Measurements from ENCODE around the gene COL4A5. TPM values are rescaled to one million over a fixed set of nuclear protein-coding genes. Genes with fewer than 3 reads are reported as not detected.

Gene COL4A5
- total and polyA plus RNA-seq, 2 of the 8 experiments (the other 6 are each of a cell fraction or from before 2014, with no cell fraction given): 24.9 to 30.2 TPM

DNA sequence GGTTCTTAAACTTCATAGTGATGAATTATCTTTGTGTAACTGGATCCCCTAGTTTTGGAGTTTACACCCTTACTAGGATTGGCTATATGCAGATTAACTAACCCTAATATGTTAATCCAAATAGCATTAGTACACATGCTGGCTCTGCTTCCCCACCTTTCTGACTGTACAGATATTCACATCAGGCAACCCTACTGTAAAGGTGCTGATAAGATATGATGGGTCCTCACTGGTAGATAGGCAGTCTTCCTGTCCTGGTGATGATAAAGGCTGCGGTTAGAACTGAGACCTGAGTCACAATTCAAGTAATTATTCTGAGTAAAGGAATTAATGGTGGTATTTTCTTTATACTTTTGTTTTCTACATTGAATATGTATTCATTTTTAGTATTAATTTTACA lies 118.6 kb downstream of the COL4A5 start:
- Histone ChIP-seq H3K23me2 (ENCODE audit: low read depth, low read length) (no peaks in the 10 kb centered on the region), H2AK5ac (ENCODE audit: low read depth, low read length) (no peak overlapping the region), H2BK15ac (ENCODE audit: low read length) (no peak overlapping the region), H3K14ac (ENCODE audit: insufficient read length) (no peak overlapping the region), H3K27ac (ENCODE audit: low read depth, low read length) (no peak overlapping the region), H3K4me3 (ENCODE audit: extremely low read depth in 1 of 4, insufficient read depth in 2 of 4, low read depth in 3 of 4, low read length in 4 of 4) (no peak overlapping the region), H4K91ac (replicated peaks; ENCODE audit: insufficient read length, low read length) (no peak overlapping the region), H2BK12ac (ENCODE audit: low read depth, low read length) (no peak overlapping the region), H3K4me2 (ENCODE audit: insufficient read depth in 1 of 2, low read depth in 2 of 2, low read length in 2 of 2) (no peak overlapping the region), H2BK5ac (ENCODE audit: low read depth, low read length) (no peak overlapping the region), H4K20me1 (replicated peaks in 1 of 2; ENCODE audit: control insufficient read depth in 1 of 2, insufficient read depth in 2 of 2, low read length in 2 of 2) (no peaks in the 10 kb centered on the region), H3K36me3 (ENCODE audit: control insufficient read depth in 2 of 4, insufficient read depth in 4 of 4, low read length in 3 of 4) (peaks cover 0 to 9% (median 0%) of the 10 kb centered on the region in 4 experiments; a peak in 1 of 8 replicates), H3K27me3 (replicated peaks in 1 of 4; ENCODE audit: control insufficient read depth in 3 of 4, extremely low read depth in 1 of 4, insufficient read depth in 3 of 4, low read length in 3 of 4) (no peaks in the 10 kb centered on the region), H3K18ac (ENCODE audit: extremely low read depth, low read length) (no peak overlapping the region), H3K4me1 (replicated peaks in 1 of 4; ENCODE audit: control insufficient read depth in 3 of 4, insufficient read depth in 4 of 4, low read length in 3 of 4) (no peaks in the 10 kb centered on the region), H2BK20ac (ENCODE audit: low read length) (no peak overlapping the region), H3K79me2 (ENCODE audit: control insufficient read depth in 1 of 2, insufficient read depth in 2 of 2, low read length in 2 of 2) (no peaks in the 10 kb centered on the region), H2BK120ac (replicated peaks; ENCODE audit: low read depth, low read length) (no peak overlapping the region), H4K5ac (ENCODE audit: insufficient read length, low read depth, low read length) (no peak overlapping the region), H2AFZ (ENCODE audit: low read length) (no peak overlapping the region), H3K9me3 (ENCODE audit: insufficient read depth in 2 of 2, low read depth in 1 of 2, low read length in 1 of 2) (no peaks in the 10 kb centered on the region), H3K56ac (replicated peaks; ENCODE audit: insufficient read length, low read depth, low read length) (no peak overlapping the region), H3K9ac (replicated peaks in 1 of 4; ENCODE audit: extremely low read depth in 1 of 4, low read depth in 3 of 4, low read length in 3 of 4) (no peak overlapping the region), H4K8ac (ENCODE audit: extremely low read depth, insufficient read depth, low read length) (no peak overlapping the region), H3K4ac (replicated peaks; ENCODE audit: insufficient read length, low read depth, low read length) (no peak overlapping the region), H3K23ac (ENCODE audit: insufficient read length) (no peak overlapping the region), H3K79me1 (ENCODE audit: low read depth, low read length) (no peaks in the 10 kb centered on the region)
- DNase-seq (ENCODE audit: low read depth in 1 of 2, low spot score in 2 of 2): no peak
- WGBS, 2 experiments (ENCODE audit: extremely low coverage in 1 of 2, insufficient coverage in 1 of 2, insufficient read length in 1 of 2, insufficient replicate concordance in 2 of 2, low coverage in 1 of 2, low lambda C conversion rate in 2 of 2, missing lambda C conversion rate in 1 of 2): 100% methylated on average over 1 of the region's 1 CpG; no CpG with 5 or more reads in 1 of the 2 experiments
- FAIRE-seq: no peak
- ChIA-PET POLR2A (ENCODE audit: partially characterized antibody) (no interaction called here), CTCF (ENCODE audit: partially characterized antibody) (no interaction called here)
- no peak for TF ChIP-seq TBP (IDR thresholded peaks at IDR 0.05; ENCODE audit: low read depth, low read length)
- no peak for TF ChIP-seq RAD21 (IDR thresholded peaks at IDR 0.05 in 1 of 2, conservative IDR thresholded peaks at IDR 0.05 in 1 of 2; ENCODE audit: low read depth in 2 of 2, low read length in 2 of 2)
- no peak for TF ChIP-seq GTF2F1 (IDR thresholded peaks at IDR 0.05; ENCODE audit: borderline replicate concordance, low read depth, low read length)
- TF ChIP-seq, protein P1, sequence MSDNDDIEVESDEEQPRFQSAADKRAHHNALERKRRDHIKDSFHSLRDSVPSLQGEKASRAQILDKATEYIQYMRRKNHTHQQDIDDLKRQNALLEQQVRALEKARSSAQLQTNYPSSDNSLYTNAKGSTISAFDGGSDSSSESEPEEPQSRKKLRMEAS (IDR thresholded peaks at IDR 0.05): no peak
- no peak for TF ChIP-seq KDM1A (IDR thresholded peaks at IDR 0.05; ENCODE audit: borderline replicate concordance, low read length)
- no peak for TF ChIP-seq RFX5 (IDR thresholded peaks at IDR 0.05; ENCODE audit: borderline replicate concordance, low read depth, low read length)
- no peak for TF ChIP-seq JUN (IDR thresholded peaks at IDR 0.05; ENCODE audit: low read depth, low read length)
- TF ChIP-seq EP300 (IDR thresholded peaks at IDR 0.05; ENCODE audit: borderline replicate concordance in 1 of 2, low read depth in 2 of 2, low read length in 2 of 2): no peak
- TF ChIP-seq PHF8 (conservative IDR thresholded peaks at IDR 0.05; ENCODE audit: low read depth, low read length): no peak
- TF ChIP-seq TAF7 (optimal IDR thresholded peaks at IDR 0.05; ENCODE audit: borderline replicate concordance, low read depth, low read length): no peak
- no peak for TF ChIP-seq MAFK (IDR thresholded peaks at IDR 0.05; ENCODE audit: low read depth, low read length)
- no peak for TF ChIP-seq YY1 (IDR thresholded peaks at IDR 0.05; ENCODE audit: low read depth, low read length)
- no peak for TF ChIP-seq NRF1 (IDR thresholded peaks at IDR 0.05; ENCODE audit: low read depth, low read length)
- no peak for TF ChIP-seq CTBP2 (IDR thresholded peaks at IDR 0.05; ENCODE audit: borderline replicate concordance, insufficient read depth, insufficient read length, low read length)

Measured in H1 (cell line).